WERI-Rb-1 (cell line): Measurements from ENCODE around the gene SLC51A.

ENCODE experiments used
- DNase-seq: peaks from one replicate; pipeline ENCODE4 v3.0.0-alpha.2; 2020
- H3K27ac ChIP-seq: fragments of 250-450 bp; sonication (Bioruptor Pico); 2 replicates; pipeline ENCODE4 v1.5.1; 2020; ENCODE audit warnings: mild to moderate bottlenecking, moderate library complexity
- H3K27me3 ChIP-seq: fragments of 250-450 bp; sonication (Bioruptor Pico); 2 replicates; pipeline ENCODE4 v1.5.1; 2021; ENCODE audit warnings: mild to moderate bottlenecking, low read depth, moderate library complexity; ENCODE audit not compliant: insufficient read depth, severe bottlenecking
- H3K36me3 ChIP-seq: fragments of 250-450 bp; sonication (Bioruptor Pico); 2 replicates; pipeline ENCODE4 v1.5.1; 2020; ENCODE audit warnings: mild to moderate bottlenecking, moderate library complexity
- H3K4me3 ChIP-seq: 2 replicates; pipeline ENCODE4 v1.5.1; 2011; ENCODE audit warnings: low read depth, mild to moderate bottlenecking, control low read depth, low read length
- H3K9me3 ChIP-seq: fragments of 250-450 bp; sonication (Bioruptor Pico); 2 replicates; pipeline ENCODE4 v1.5.1; 2021; ENCODE audit warnings: mild to moderate bottlenecking, moderate library complexity; ENCODE audit not compliant: severe bottlenecking
- CTCF ChIP-seq: IDR thresholded peaks from 2 replicates; pipeline ENCODE4 v1.5.1; 2011; ENCODE audit warnings: low read depth, mild to moderate bottlenecking, control low read depth, inconsistent platforms, low read length

The SLC51A gene

DNA sequence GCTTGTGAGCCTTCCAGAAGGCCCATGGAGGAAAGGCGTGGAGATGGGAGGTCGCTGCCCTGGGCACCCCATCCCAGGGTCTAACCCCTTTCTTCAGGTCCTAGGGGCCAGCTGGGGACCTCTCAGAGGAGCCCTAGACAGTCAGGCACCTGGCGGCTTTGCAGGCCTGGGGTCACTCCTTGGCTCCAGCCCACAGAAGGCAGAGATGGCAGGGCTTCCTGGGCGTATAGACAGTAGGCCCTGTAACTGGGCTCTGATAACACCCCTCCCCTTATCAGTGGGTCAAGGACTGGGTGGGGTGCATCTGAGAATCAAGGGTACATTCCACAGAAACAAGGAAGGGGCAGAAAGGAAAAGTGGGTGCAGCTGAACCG, 21.8 kb upstream of the SLC51A start:
- no peak overlapping the region for H3K27ac ChIP-seq

DNA sequence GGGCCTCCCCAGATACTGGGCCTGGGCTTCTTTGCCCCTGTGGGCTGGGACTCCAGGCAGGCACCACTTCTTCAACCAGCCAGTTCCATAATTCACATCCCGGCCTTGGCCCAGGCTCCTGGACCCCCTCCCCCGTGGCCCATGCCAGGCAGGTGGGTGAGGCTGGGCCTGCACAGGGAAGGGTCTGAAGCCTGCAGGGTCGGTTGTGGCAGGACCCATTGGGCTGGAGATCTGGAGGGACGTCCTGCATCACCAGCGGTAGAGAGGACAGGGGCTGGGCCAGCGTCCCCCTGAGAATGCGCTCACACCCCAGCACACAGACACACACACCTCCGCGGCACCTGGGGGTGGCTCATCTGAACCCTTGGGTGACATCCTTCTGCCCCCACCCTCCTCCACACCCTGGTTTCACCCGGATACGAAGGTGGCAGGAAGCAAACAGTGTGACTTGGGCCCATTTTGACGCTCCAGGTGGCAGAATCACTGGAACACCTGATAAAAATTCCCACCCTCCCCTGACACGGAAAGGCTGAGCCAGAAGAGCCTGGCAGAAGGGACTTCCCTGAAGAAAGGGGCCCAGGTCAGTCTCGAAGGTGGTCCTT, 20.6 kb upstream of the SLC51A start:
- no peak overlapping the region for H3K4me3 ChIP-seq
- H3K27ac ChIP-seq = no peak overlapping the region
- no peak for TF ChIP-seq CTCF

More for the DNA sequence above, 21.8 kb upstream of the SLC51A start:
- Histone ChIP-seq H3K27me3 (no peaks in the 10 kb centered on the region), H3K4me3 (no peak overlapping the region), H3K36me3 (no peaks in the 10 kb centered on the region), H3K9me3 (no peaks in the 10 kb centered on the region)
- no peak for TF ChIP-seq CTCF
- DNase-seq = no peak

DNA sequence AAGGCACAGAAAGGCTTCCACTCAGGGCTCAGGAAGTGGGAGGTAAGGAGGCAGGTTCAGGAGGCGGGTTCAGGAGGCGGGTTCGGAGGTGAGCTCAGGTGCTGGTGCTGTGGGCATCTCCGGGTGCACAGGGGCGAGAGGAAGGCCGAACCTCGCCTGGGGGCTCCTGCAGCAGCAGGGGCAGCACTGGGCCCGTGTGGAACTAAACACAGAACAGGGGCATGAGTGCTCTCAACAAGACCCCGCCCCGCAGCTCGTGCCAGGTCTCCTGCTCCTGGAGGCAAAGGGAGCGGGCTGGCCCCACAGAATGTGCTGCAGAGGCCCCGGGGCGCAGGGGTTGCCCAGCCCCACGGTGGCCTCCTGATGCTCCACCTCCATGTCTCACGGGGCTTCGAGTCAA, 18.8 kb upstream of the SLC51A start:
- DNase-seq = no peak
- H3K27me3 ChIP-seq = no peaks in the 10 kb centered on the region
- H3K36me3 ChIP-seq = no peaks in the 10 kb centered on the region
- TF ChIP-seq CTCF = no peak
- no peak overlapping the region for H3K27ac ChIP-seq
- no peak overlapping the region for H3K4me3 ChIP-seq
- H3K9me3 ChIP-seq = no peaks in the 10 kb centered on the region

More for the DNA sequence above, 20.6 kb upstream of the SLC51A start:
- H3K36me3 ChIP-seq = no peaks in the 10 kb centered on the region
- DNase-seq = no peak
- H3K9me3 ChIP-seq = no peaks in the 10 kb centered on the region
- H3K27me3 ChIP-seq = no peaks in the 10 kb centered on the region

DNA sequence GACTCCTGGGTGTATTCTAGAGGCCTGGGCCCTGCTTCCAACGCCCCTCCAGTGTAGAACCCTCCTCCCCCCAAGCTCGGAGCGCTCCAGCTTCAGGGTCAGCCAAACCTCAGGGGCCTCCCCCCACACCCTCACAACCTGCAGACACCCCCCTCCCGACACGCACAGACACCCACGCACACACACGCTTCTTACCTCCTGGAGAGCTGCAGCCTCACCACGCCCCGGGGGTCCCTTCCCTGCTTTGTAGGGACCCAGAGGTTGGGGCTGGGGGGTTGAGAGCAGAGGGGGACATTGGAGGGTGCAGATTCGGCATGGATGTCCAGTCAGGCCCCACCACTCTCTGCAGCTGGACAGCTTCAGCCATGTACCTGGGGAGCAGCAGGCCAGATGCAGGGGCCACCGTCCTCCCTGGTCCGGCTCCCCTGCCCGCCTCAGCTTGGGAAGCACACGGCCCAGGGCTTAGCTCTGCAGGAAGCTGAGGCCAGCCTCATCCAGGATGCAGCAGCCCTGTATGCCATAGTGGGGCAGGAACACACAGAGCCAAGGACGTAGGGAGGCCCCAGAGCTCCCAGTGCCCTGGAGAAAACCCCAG, 18.2 kb upstream of the SLC51A start:
- no peaks in the 10 kb centered on the region for H3K27me3 ChIP-seq
- no peak for TF ChIP-seq CTCF
- H3K27ac ChIP-seq = no peak overlapping the region
- no peak overlapping the region for H3K4me3 ChIP-seq
- H3K9me3 ChIP-seq = no peaks in the 10 kb centered on the region
- DNase-seq = no peak
- no peaks in the 10 kb centered on the region for H3K36me3 ChIP-seq

DNA sequence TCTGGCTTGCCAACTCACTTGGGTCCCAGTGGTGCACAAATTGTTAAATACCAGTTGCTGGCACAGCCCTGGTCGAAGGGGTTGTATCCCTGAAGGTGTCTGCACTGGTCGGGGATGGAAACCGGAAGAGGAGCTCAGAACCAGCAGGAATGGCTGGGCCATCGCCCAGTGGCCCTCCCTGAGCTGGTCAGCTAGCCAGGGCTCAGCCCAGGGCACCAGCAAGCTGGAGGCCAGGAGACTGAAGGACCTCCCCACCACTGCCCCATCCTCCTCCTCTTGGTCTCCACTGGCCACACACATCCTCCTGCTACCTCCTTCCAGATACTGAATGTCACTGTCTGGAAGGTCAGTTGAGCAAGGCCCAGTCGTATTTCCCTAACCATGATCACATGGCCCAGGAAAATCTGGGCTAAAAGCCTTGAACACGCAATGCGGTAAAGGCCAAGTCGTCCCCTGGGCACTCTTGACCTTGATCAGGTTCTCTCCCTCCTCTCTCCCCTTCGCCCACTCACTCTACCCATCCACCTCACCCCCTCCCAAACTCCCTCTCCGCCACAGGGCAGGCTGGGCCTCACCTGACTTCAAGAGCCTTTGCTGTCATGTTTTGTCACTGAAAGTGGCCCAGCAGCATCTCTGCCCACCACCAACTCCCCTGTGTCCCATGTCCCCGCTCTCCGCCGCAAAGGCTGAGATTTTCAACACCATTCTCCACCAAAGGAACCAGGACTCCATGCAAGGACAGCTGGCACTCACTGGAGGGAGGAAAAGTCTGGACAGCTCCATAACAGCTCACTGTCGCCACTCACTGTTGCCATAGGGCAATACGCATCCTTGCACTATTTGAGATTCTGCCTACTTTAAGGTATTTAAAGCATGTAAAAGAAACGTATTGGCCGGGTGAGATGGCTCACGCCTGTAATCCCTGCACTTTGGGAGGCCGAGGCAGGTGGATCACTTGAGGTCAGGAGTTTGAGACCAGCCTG, 17.3 kb upstream of the SLC51A start:
- no peak overlapping the region for H3K27ac ChIP-seq
- H3K36me3 ChIP-seq = no peaks in the 10 kb centered on the region
- no peak overlapping the region for H3K4me3 ChIP-seq
- no peaks in the 10 kb centered on the region for H3K27me3 ChIP-seq
- no peak for DNase-seq
- TF ChIP-seq CTCF = peak; percentile 40; the same call in 1 of the 2 replicates
- no peaks in the 10 kb centered on the region for H3K9me3 ChIP-seq
